ENCODE results near the gene DYNLRB1. TPM values are rescaled to one million over a fixed set of nuclear protein-coding genes. Genes with fewer than 3 reads are reported as not detected.

Gene DYNLRB1
- total and polyA plus RNA-seq, 2 of the 13 experiments (the other 11 are each of a cell fraction or from before 2014, with no cell fraction given) = 140 to 244 TPM

DNA sequence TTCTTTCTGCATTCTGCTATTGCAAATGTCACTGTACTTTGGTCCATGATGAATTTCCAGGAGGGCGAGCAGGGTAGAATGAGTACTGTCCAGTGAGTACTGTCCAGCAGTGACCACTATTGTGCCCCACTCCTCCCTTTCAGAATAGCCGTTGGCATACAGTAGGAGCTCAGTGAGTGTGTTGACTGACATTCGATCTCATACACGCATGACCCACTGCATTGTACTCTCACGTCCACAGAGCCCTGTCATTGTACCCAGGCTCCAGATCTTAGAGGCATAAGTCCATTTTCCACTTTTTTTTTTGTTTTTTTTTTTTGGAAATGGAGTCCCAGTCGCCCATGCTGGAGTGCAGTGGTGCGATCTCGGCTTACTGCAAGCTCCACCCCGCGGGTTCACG is 8.2 kb downstream of the DYNLRB1 start (continued):
- TF ChIP-seq, protein P1, sequence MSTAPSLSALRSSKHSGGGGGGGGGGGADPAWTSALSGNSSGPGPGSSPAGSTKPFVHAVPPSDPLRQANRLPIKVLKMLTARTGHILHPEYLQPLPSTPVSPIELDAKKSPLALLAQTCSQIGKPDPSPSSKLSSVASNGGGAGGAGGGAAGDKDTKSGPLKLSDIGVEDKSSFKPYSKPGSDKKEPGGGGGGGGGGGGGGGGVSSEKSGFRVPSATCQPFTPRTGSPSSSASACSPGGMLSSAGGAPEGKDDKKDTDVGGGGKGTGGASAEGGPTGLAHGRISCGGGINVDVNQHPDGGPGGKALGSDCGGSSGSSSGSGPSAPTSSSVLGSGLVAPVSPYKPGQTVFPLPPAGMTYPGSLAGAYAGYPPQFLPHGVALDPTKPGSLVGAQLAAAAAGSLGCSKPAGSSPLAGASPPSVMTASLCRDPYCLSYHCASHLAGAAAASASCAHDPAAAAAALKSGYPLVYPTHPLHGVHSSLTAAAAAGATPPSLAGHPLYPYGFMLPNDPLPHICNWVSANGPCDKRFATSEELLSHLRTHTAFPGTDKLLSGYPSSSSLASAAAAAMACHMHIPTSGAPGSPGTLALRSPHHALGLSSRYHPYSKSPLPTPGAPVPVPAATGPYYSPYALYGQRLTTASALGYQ (CRISPR knock-in tag; IDR thresholded peaks at IDR 0.05) = no peak
- TF ChIP-seq ZKSCAN8 (CRISPR knock-in tag; IDR thresholded peaks at IDR 0.05; ENCODE audit: borderline replicate concordance) (peak; percentile 85; the same call in 1 of the 2 replicates), EZH2 (conservative IDR thresholded peaks at IDR 0.05; ENCODE audit: low read depth, low read length) (no peak), TBL1XR1 (IDR thresholded peaks at IDR 0.05; ENCODE audit: borderline replicate concordance, low read length, partially characterized antibody) (no peak), MBNL3 (CRISPR knock-in tag; conservative IDR thresholded peaks at IDR 0.05) (no peak)
- TF ChIP-seq, protein P2, sequence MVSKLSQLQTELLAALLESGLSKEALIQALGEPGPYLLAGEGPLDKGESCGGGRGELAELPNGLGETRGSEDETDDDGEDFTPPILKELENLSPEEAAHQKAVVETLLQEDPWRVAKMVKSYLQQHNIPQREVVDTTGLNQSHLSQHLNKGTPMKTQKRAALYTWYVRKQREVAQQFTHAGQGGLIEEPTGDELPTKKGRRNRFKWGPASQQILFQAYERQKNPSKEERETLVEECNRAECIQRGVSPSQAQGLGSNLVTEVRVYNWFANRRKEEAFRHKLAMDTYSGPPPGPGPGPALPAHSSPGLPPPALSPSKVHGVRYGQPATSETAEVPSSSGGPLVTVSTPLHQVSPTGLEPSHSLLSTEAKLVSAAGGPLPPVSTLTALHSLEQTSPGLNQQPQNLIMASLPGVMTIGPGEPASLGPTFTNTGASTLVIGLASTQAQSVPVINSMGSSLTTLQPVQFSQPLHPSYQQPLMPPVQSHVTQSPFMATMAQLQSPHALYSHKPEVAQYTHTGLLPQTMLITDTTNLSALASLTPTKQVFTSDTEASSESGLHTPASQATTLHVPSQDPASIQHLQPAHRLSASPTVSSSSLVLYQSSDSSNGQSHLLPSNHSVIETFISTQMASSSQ (IDR thresholded peaks at IDR 0.05; ENCODE audit: low read depth) = no peak
- TF ChIP-seq, protein P2 (CRISPR knock-in tag; IDR thresholded peaks at IDR 0.05; ENCODE audit: borderline replicate concordance) = no peak
- TF ChIP-seq, protein P3, sequence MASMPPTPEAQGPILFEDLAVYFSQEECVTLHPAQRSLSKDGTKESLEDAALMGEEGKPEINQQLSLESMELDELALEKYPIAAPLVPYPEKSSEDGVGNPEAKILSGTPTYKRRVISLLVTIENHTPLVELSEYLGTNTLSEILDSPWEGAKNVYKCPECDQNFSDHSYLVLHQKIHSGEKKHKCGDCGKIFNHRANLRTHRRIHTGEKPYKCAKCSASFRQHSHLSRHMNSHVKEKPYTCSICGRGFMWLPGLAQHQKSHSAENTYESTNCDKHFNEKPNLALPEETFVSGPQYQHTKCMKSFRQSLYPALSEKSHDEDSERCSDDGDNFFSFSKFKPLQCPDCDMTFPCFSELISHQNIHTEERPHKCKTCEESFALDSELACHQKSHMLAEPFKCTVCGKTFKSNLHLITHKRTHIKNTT (CRISPR knock-in tag; IDR thresholded peaks at IDR 0.05) = no peak

Data from HepG2 (cell line).